IPS-20b (cell line): ENCODE results near the gene NCCRP1.

Source experiments
- H3K27ac ChIP-seq: one replicate; pipeline ENCODE4 v1.5.1; 2013; ENCODE audit warnings: low read length
- H3K27me3 ChIP-seq: 2 replicates; pipeline ENCODE4 v1.6.1; 2013; ENCODE audit warnings: mild to moderate bottlenecking, low read length, inconsistent platforms; ENCODE audit not compliant: insufficient read depth
- H3K36me3 ChIP-seq: 2 replicates; pipeline ENCODE4 v1.6.1; 2013; ENCODE audit warnings: low read depth, mild to moderate bottlenecking, inconsistent platforms, low read length, moderate library complexity; ENCODE audit not compliant: insufficient read depth
- H3K4me1 ChIP-seq: 2 replicates; pipeline ENCODE4 v1.6.1; 2013; ENCODE audit warnings: mild to moderate bottlenecking, control low read depth, inconsistent platforms, low read length, moderate library complexity; ENCODE audit not compliant: insufficient read depth
- H3K4me3 ChIP-seq: 2 replicates; pipeline ENCODE4 v1.5.1; 2013; ENCODE audit warnings: mild to moderate bottlenecking, low read length, inconsistent platforms
- H3K9ac ChIP-seq: 2 replicates; pipeline ENCODE4 v1.6.1; 2013; ENCODE audit warnings: low read depth, mild to moderate bottlenecking, inconsistent platforms, low read length, moderate library complexity
- H3K9me3 ChIP-seq: 2 replicates; pipeline ENCODE4 v1.6.1; 2013; ENCODE audit warnings: mild to moderate bottlenecking, low read depth, low read length, inconsistent platforms; ENCODE audit not compliant: insufficient read depth

The NCCRP1 gene

GRCh38 chr19:39196860-39197562 lies at the start of gene NCCRP1:
Gene NCCRP1, plus strand, starts transcription at chr19:39196964. Its CDS starts 19 bp downstream, at chr19:39196983.
- peak within 1 kb of the TSS; percentile 49; the same call in 1 of the 2 replicates for H3K4me3 ChIP-seq
- no peak within 1 kb of the TSS for H3K9ac ChIP-seq
- H3K36me3 ChIP-seq = no peaks in the 10 kb centered on the region
- no peaks in the 10 kb centered on the region for H3K9me3 ChIP-seq
- H3K27ac ChIP-seq = no peak within 1 kb of the TSS
- peaks cover 61% of the 10 kb centered on the region for H3K27me3 ChIP-seq
- H3K4me1 ChIP-seq = peaks cover 2% of the 10 kb centered on the region; the same call in 1 of the 2 replicates

- Histone ChIP-seq H3K9ac (no peak overlapping the region), H3K9me3 (no peaks in the 10 kb centered on the region), H3K27me3 (no peaks in the 10 kb centered on the region), H3K36me3 (no peaks in the 10 kb centered on the region), H3K27ac (no peak overlapping the region), H3K4me1 (peaks cover 25% of the 10 kb centered on the region; the same call in 1 of the 2 replicates), H3K4me3 (peak overlapping the region; percentile 41; the same call in 1 of the 2 replicates)
Measured at GRCh38 chr19:39147480-39147879, 49.3 kb upstream of the NCCRP1 start.

- H3K4me3 ChIP-seq = no peak overlapping the region
- no peaks in the 10 kb centered on the region for H3K27me3 ChIP-seq
- H3K9ac ChIP-seq = no peak overlapping the region
- no peaks in the 10 kb centered on the region for H3K9me3 ChIP-seq
- H3K36me3 ChIP-seq = no peaks in the 10 kb centered on the region
- H3K27ac ChIP-seq = no peak overlapping the region
- peaks cover 24% of the 10 kb centered on the region; the same call in 1 of the 2 replicates for H3K4me1 ChIP-seq
Measured at GRCh38 chr19:39148939-39149529, 47.7 kb upstream of the NCCRP1 start.

- Histone ChIP-seq H3K36me3 (no peaks in the 10 kb centered on the region), H3K9me3 (no peaks in the 10 kb centered on the region), H3K4me3 (no peak overlapping the region), H3K9ac (no peak overlapping the region), H3K27me3 (no peaks in the 10 kb centered on the region), H3K4me1 (peaks cover 20% of the 10 kb centered on the region), H3K27ac (no peak overlapping the region)
Measured at GRCh38 chr19:39150235-39150634, 46.5 kb upstream of the NCCRP1 start.

- Histone ChIP-seq H3K27ac (no peak overlapping the region), H3K36me3 (no peaks in the 10 kb centered on the region), H3K9ac (no peak overlapping the region)
Measured at GRCh38 chr19:39150807-39151600, 45.8 kb upstream of the NCCRP1 start.

GRCh38 chr19:39152066-39152465 lies 44.7 kb upstream of the NCCRP1 start:
- H3K9me3 ChIP-seq = no peaks in the 10 kb centered on the region
- H3K4me3 ChIP-seq = no peak overlapping the region
- no peak overlapping the region for H3K27ac ChIP-seq
- H3K36me3 ChIP-seq = no peaks in the 10 kb centered on the region
- H3K9ac ChIP-seq = no peak overlapping the region
- H3K4me1 ChIP-seq = peaks cover 8% of the 10 kb centered on the region
- H3K27me3 ChIP-seq = no peaks in the 10 kb centered on the region

More at GRCh38 chr19:39150807-39151600, 45.8 kb upstream of the NCCRP1 start:
- no peaks in the 10 kb centered on the region for H3K27me3 ChIP-seq
- H3K9me3 ChIP-seq = no peaks in the 10 kb centered on the region
- H3K4me3 ChIP-seq = no peak overlapping the region
- peaks cover 16% of the 10 kb centered on the region for H3K4me1 ChIP-seq

GRCh38 chr19:39154100-39154628 lies 42.6 kb upstream of the NCCRP1 start:
- Histone ChIP-seq H3K27me3 (no peaks in the 10 kb centered on the region), H3K9me3 (no peaks in the 10 kb centered on the region), H3K27ac (no peak overlapping the region), H3K4me3 (no peak overlapping the region), H3K4me1 (peaks cover 8% of the 10 kb centered on the region), H3K9ac (no peak overlapping the region), H3K36me3 (no peaks in the 10 kb centered on the region)

- Histone ChIP-seq H3K4me3 (no peak overlapping the region), H3K27me3 (no peaks in the 10 kb centered on the region), H3K9ac (no peak overlapping the region), H3K4me1 (peaks cover 8% of the 10 kb centered on the region), H3K36me3 (no peaks in the 10 kb centered on the region), H3K27ac (no peak overlapping the region), H3K9me3 (no peaks in the 10 kb centered on the region)
Measured at GRCh38 chr19:39154629-39155100, 42.1 kb upstream of the NCCRP1 start.

GRCh38 chr19:39155114-39155700 lies 41.6 kb upstream of the NCCRP1 start:
- no peaks in the 10 kb centered on the region for H3K36me3 ChIP-seq
- no peaks in the 10 kb centered on the region for H3K9me3 ChIP-seq
- H3K27ac ChIP-seq = no peak overlapping the region
- no peak overlapping the region for H3K4me3 ChIP-seq
- peaks cover 8% of the 10 kb centered on the region for H3K4me1 ChIP-seq
- no peak overlapping the region for H3K9ac ChIP-seq
- H3K27me3 ChIP-seq = no peaks in the 10 kb centered on the region

GRCh38 chr19:39155741-39156140 lies 41.0 kb upstream of the NCCRP1 start:
- Histone ChIP-seq H3K4me3 (no peak overlapping the region), H3K27ac (no peak overlapping the region), H3K9ac (no peak overlapping the region), H3K36me3 (no peaks in the 10 kb centered on the region), H3K4me1 (peaks cover 8% of the 10 kb centered on the region), H3K9me3 (no peaks in the 10 kb centered on the region), H3K27me3 (no peaks in the 10 kb centered on the region)
